CD14-positive monocyte (primary cell): Measurements from ENCODE around the gene PDAP1. TPM values are rescaled to one million over a fixed set of nuclear protein-coding genes. Genes with fewer than 3 reads are reported as not detected.

ENCODE experiments used
- DNase-seq, 3 donors: peaks; one replicate each; pipeline ENCODE4 v3.0.0-alpha.2; 2011 to 2022
- H2AFZ ChIP-seq: 2 replicates; pipeline ENCODE4 v1.6.0; 2012; ENCODE audit warnings: mild to moderate bottlenecking, low read depth, low read length, inconsistent platforms; ENCODE audit not compliant: insufficient read depth, poor library complexity, severe bottlenecking
- H3K27ac ChIP-seq, 2 donors: 1 replicate in 1 of 2; 2 replicates in 1 of 2; pipeline ENCODE4 v1.5.1; 2012 to 2013; ENCODE audit warnings: low read length in 2 of 2, control low read depth in 1 of 2, inconsistent platforms in 1 of 2, low read depth in 1 of 2, mild to moderate bottlenecking in 1 of 2
- H3K27me3 ChIP-seq, 2 donors: one replicate each; pipeline versions ENCODE4 v1.6.0 to v1.6.1; 2011 to 2013; ENCODE audit warnings: low read length in 2 of 2; ENCODE audit not compliant: control insufficient read depth in 2 of 2, insufficient read depth in 2 of 2
- H3K36me3 ChIP-seq, 2 donors: replicated peaks in 1 of 2; 1 replicate in 1 of 2; 2 replicates in 1 of 2; pipeline versions ENCODE4 v1.5.1 to v1.6.1; 2012 to 2013; ENCODE audit warnings: low read length in 2 of 2, control low read depth in 1 of 2, inconsistent platforms in 1 of 2, mild to moderate bottlenecking in 1 of 2; ENCODE audit not compliant: insufficient read depth in 2 of 2, control insufficient read depth in 1 of 2
- H3K4me1 ChIP-seq, 2 donors: 1 replicate in 1 of 2; 2 replicates in 1 of 2; pipeline versions ENCODE4 v1.5.1 to v1.6.1; 2012 to 2013; ENCODE audit warnings: low read length in 2 of 2, control low read depth in 1 of 2, inconsistent platforms in 1 of 2, mild to moderate bottlenecking in 1 of 2, moderate library complexity in 1 of 2; ENCODE audit not compliant: insufficient read depth in 2 of 2, control insufficient read depth in 1 of 2
- H3K4me2 ChIP-seq: replicated peaks from 2 replicates; pipeline ENCODE3; 2012; ENCODE audit warnings: low read length, moderate library complexity, mild to moderate bottlenecking; ENCODE audit not compliant: poor library complexity, severe bottlenecking; ENCODE audit errors: extremely low read depth
- H3K4me3 ChIP-seq, 3 experiments: fragments of 200-600 bp in 1 of 3; sonication (generic) in 1 of 3; replicated peaks in 1 of 3; 1 replicate in 2 of 3; 2 replicates in 1 of 3; pipeline ENCODE4 v1.5.1; 2011 to 2013; ENCODE audit warnings: low read length in 3 of 3, mild to moderate bottlenecking in 3 of 3, control low read depth in 2 of 3, low read depth in 2 of 3, inconsistent platforms in 1 of 3, moderate library complexity in 1 of 3
- H3K79me2 ChIP-seq: 2 replicates; pipeline ENCODE4 v1.6.0; 2012; ENCODE audit warnings: mild to moderate bottlenecking, control low read depth, inconsistent platforms, low read length, moderate library complexity; ENCODE audit not compliant: insufficient read depth
- H3K9ac ChIP-seq: 2 replicates; pipeline ENCODE4 v1.6.0; 2017; ENCODE audit warnings: low read length, mild to moderate bottlenecking; ENCODE audit not compliant: insufficient read depth, poor library complexity, severe bottlenecking
- H3K9me3 ChIP-seq, 2 donors: replicated peaks in 1 of 2; 1 replicate in 1 of 2; 2 replicates in 1 of 2; pipeline versions ENCODE4 v1.5.1 to v1.6.1; 2012 to 2013; ENCODE audit warnings: low read length in 2 of 2, control low read depth in 1 of 2; ENCODE audit not compliant: control insufficient read depth in 1 of 2, insufficient read depth in 1 of 2
- H4K20me1 ChIP-seq: 2 replicates; pipeline ENCODE4 v1.6.0; 2012; ENCODE audit warnings: mild to moderate bottlenecking, low read length, control low read depth, moderate library complexity; ENCODE audit not compliant: insufficient read depth
- H3K27ac Mint-ChIP-seq, 7 donors: one replicate each; pipeline ENCODE4 v1.8.0; 2020; ENCODE audit warnings: mild to moderate bottlenecking in 7 of 7, mixed read lengths in 7 of 7, moderate library complexity in 6 of 7, inconsistent platforms in 2 of 7
- H3K27me3 Mint-ChIP-seq, 3 donors: one replicate each; pipeline ENCODE4 v1.8.0; 2021 to 2022; ENCODE audit warnings: low read depth in 3 of 3, mild to moderate bottlenecking in 3 of 3, mixed read lengths in 3 of 3, moderate library complexity in 3 of 3, inconsistent platforms in 1 of 3
- H3K36me3 Mint-ChIP-seq, 2 donors: one replicate each; pipeline ENCODE4 v1.8.0; 2020; ENCODE audit warnings: mixed read lengths in 2 of 2, inconsistent platforms in 1 of 2, mild to moderate bottlenecking in 1 of 2
- H3K4me1 Mint-ChIP-seq: one replicate; pipeline ENCODE4 v1.8.0; 2020; ENCODE audit warnings: mild to moderate bottlenecking, mixed read lengths
- H3K4me3 Mint-ChIP-seq, 2 donors: one replicate each; pipeline ENCODE4 v1.8.0; 2020; ENCODE audit warnings: mild to moderate bottlenecking in 2 of 2, mixed read lengths in 2 of 2, moderate library complexity in 1 of 2
- H3K9me3 Mint-ChIP-seq, 7 donors: one replicate each; pipeline ENCODE4 v1.8.0; 2020 to 2022; ENCODE audit warnings: mixed read lengths in 7 of 7, mild to moderate bottlenecking in 6 of 7, moderate library complexity in 6 of 7, inconsistent platforms in 2 of 7
- WGBS: methylation state at CpG from one replicate; pipeline ENCODE4 v1.1.5; 2013; ENCODE audit warnings: missing lambda C conversion rate; ENCODE audit not compliant: insufficient coverage; 5-methylcytosine and 5-hydroxymethylcytosine counted together
- intact Hi-C, 2 donors: fragments of 100-400 bp; cut with micrococcal nuclease; formaldehyde crosslinking; loops; one replicate each; pipeline versions ENCODE4 v1.15.0 to v1.15.1; 2023
- polyA plus RNA-seq, 3 donors: library from polyadenylated mRNA; depleted of rRNA in 1 of 3; unstranded in 2 of 3; stranded (reverse) in 1 of 3; fragments of 300-500 nt in 2 of 3; fragments of >200 nt in 1 of 3; fragmentation: Illumina TruSeq in 2 of 3; gene quantifications; 1 replicate in 2 of 3; 2 replicates in 1 of 3; pipeline ENCODE4 v1.2.3, GENCODE V29; 2012 to 2021
- TF ChIP-seq, protein P1 (sequence below): fragments of 200-600 bp; IDR thresholded peaks from one replicate; pipeline ENCODE4 v1.8.0; 2022; ENCODE audit warnings: antibody characterized with exemption, mild to moderate bottlenecking

Gene PDAP1
- polyA plus RNA-seq, 3 donors, result 9.8 to 43.3 (median 16.2) TPM

DNA sequence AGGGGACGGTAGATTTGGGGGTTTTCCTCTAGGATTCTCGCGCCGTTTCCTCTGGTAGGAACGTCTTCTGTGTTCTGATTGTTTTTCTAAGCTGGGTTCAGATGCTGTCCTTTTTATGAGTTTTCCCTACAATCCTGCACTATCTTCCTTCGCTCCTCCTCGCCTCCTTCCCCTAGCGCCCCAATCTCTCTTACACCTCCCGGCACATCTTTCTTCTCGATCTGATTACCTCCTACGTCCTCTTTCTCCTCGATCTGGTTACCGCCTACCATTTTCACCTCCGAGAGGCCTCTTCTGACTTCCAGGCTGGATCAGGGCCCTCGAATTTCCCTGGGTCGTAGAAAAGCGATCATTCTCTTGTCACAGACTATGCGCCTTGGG lies 785 bp upstream of the PDAP1 start:
- peaks cover 64% of the 10 kb centered on the region for H4K20me1 ChIP-seq
- peaks cover 66% of the 10 kb centered on the region for H3K79me2 ChIP-seq
- H3K4me2 ChIP-seq, result peak overlapping the region; percentile 90
- H3K4me1 ChIP-seq, result peaks cover 25 to 35% of the 10 kb centered on the region in 2 donors
- H3K36me3 Mint-ChIP-seq, result peaks cover 34 to 46% of the 10 kb centered on the region in 2 donors
- peak overlapping the region; percentile 90 for H3K9ac ChIP-seq
- peak overlapping the region; percentile 97 for H2AFZ ChIP-seq
- H3K4me3 Mint-ChIP-seq, result peak overlapping the region; percentile 97 to 99
- H3K27me3 ChIP-seq, result no peaks in the 10 kb centered on the region
- DNase-seq, result no peak
- H3K36me3 ChIP-seq, result peaks cover 38 to 53% of the 10 kb centered on the region in 2 donors
- H3K27ac ChIP-seq, result peak overlapping the region; percentile 95 to 97
- H3K27ac Mint-ChIP-seq, result peak overlapping the region; percentile 97 to 99 (median 99)
- no peaks in the 10 kb centered on the region for H3K9me3 Mint-ChIP-seq
- 0% methylated on average over 17 of the region's 18 CpGs for WGBS
- H3K4me1 Mint-ChIP-seq, result peaks cover 29% of the 10 kb centered on the region
- no peaks in the 10 kb centered on the region for H3K9me3 ChIP-seq
- TF ChIP-seq, protein P1, sequence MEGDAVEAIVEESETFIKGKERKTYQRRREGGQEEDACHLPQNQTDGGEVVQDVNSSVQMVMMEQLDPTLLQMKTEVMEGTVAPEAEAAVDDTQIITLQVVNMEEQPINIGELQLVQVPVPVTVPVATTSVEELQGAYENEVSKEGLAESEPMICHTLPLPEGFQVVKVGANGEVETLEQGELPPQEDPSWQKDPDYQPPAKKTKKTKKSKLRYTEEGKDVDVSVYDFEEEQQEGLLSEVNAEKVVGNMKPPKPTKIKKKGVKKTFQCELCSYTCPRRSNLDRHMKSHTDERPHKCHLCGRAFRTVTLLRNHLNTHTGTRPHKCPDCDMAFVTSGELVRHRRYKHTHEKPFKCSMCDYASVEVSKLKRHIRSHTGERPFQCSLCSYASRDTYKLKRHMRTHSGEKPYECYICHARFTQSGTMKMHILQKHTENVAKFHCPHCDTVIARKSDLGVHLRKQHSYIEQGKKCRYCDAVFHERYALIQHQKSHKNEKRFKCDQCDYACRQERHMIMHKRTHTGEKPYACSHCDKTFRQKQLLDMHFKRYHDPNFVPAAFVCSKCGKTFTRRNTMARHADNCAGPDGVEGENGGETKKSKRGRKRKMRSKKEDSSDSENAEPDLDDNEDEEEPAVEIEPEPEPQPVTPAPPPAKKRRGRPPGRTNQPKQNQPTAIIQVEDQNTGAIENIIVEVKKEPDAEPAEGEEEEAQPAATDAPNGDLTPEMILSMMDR, result no peak
- intact Hi-C loops, result loop anchor here (2.0 to 10.0 kb wide), 3 partner anchors 34 to 96 kb away; partner anchors contain the start of genes ARPC1B (in 1 of the 2), ZKSCAN5 (in 1 of the 2) and ZNF394 (in 1 of the 2)
- H3K27me3 Mint-ChIP-seq, result peaks cover 0 to 2% (median 2%) of the 10 kb centered on the region in 3 donors
- peak overlapping the region; percentile 65 to 96 (median 93) for H3K4me3 ChIP-seq

DNA sequence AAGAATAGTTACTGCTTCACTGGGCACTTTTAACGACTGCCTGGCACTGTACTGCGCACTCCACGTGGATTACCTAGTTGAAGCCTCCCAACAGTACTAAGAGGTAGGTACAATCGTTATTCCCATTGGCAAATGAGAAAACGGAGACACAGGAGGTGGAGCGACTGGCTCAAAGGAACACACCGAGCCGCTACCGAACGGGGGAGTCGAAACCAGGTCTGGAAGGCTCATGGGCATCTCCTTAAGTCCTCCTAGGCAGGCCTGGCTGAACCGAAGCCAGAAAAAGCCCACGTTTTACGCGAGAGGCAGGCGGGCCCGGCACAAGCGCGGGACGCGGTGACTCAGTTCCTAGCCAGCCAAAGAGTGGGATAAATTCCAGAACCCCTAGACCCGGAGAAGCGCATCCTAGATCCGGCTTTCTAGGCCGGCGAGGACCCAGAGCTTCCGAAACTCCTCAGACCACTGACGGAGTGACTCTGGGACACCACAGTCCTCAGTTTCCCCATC lies 472 bp downstream of the PDAP1 start:
- H3K9me3 ChIP-seq, result no peaks in the 10 kb centered on the region
- H3K4me3 Mint-ChIP-seq, result peak overlapping the region; percentile 97 to 99
- peaks cover 70% of the 10 kb centered on the region for H4K20me1 ChIP-seq
- intact Hi-C loops, result loop anchor here (2.0 to 10.0 kb wide), 4 partner anchors 31 to 97 kb away; partner anchors contain the start of genes ARPC1B (in 1 of the 2), ZKSCAN5 (in 1 of the 2) and ZNF394 (in 1 of the 2)
- peak overlapping the region; percentile 90 for H3K9ac ChIP-seq
- H2AFZ ChIP-seq, result peak overlapping the region; percentile 97
- peaks cover 0 to 2% (median 2%) of the 10 kb centered on the region in 3 donors for H3K27me3 Mint-ChIP-seq
- under 1% methylated on average over 27 of the region's 28 CpGs for WGBS
- DNase-seq, result peak in 2 of 3 donors; percentile 36 to 58
- peak overlapping the region; percentile 65 to 96 (median 93) for H3K4me3 ChIP-seq
- peaks cover 29% of the 10 kb centered on the region for H3K4me1 Mint-ChIP-seq
- peak overlapping the region; percentile 90 for H3K4me2 ChIP-seq
- H3K27ac ChIP-seq, result peak overlapping the region; percentile 95 to 97
- peaks cover 25 to 35% of the 10 kb centered on the region in 2 donors for H3K4me1 ChIP-seq
- peaks cover 35 to 53% of the 10 kb centered on the region in 2 donors for H3K36me3 ChIP-seq
- peaks cover 39 to 46% of the 10 kb centered on the region in 2 donors for H3K36me3 Mint-ChIP-seq
- no peaks in the 10 kb centered on the region for H3K9me3 Mint-ChIP-seq
- no peaks in the 10 kb centered on the region for H3K27me3 ChIP-seq
- peak overlapping the region; percentile 76 to 99 (median 99) for H3K27ac Mint-ChIP-seq
- H3K79me2 ChIP-seq, result peaks cover 71% of the 10 kb centered on the region
- TF ChIP-seq, protein P1, result no peak
